Stomach (tissue), 4 donors: ENCODE measurements around the gene CUL4B.

Experiments
- CTCF ChIP-seq, 7 experiments: fragments of 450-650 bp in 4 of 7; fragments of 200-600 bp in 3 of 7; sonication (generic) in 3 of 7; IDR thresholded peaks; one replicate each; pipeline ENCODE4 v1.5.1; 2016 to 2019; ENCODE audit warnings: antibody characterized with exemption in 7 of 7, control low read depth in 2 of 7, mild to moderate bottlenecking in 1 of 7
- POLR2A ChIP-seq, 4 donors: fragments of 450-650 bp; IDR thresholded peaks; one replicate each; pipeline ENCODE4 v1.6.1; 2016; ENCODE audit warnings: antibody characterized with exemption in 4 of 4, control low read depth in 2 of 4, mild to moderate bottlenecking in 1 of 4, moderate library complexity in 1 of 4

- no peak for TF ChIP-seq POLR2A (IDR thresholded peaks at IDR 0.05)
- TF ChIP-seq CTCF (IDR thresholded peaks at IDR 0.05): no peak
Observed at GRCh38 chrX:120559804-120560203, 958 bp downstream of the CUL4B start.
